ENCODE results near the gene C2CD4D.

DNA sequence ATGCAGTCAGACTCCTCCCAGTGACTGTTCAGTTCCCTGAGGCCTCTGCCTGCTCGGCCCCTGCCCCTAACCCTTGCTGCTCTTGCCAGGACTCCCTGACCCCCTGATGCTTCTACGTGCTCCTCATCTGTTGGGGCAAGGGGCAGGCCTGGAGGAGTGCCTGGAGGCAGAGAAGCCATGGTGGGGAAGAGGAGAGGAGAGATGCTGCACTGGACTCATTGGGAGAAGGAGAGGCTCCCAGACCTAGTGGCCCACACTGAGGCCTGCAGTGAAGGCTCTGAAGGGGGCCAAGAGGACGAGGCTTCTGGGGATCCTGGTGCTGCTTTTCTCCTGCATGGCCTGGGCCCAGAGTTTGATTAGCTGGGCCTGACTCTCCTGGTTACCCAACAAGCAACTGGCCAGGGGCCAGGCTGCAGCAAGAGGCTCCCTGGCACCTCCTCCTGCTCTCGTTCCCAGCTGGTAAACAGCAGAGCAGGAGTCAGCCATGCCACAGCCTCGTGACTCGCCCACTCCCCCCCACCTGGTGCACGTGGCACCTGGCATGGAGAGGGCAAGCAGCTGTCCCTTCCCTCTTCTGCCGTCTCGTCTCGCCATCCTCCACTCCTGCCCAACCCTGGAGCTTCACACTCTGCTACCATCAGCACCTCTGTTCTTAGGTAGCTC, 7.2 kb downstream of the C2CD4D start:
- TF ChIP-seq EZH2 (IDR thresholded peaks at IDR 0.05; ENCODE audit: borderline replicate concordance, insufficient read depth, low read depth, low read length, poor library complexity, severe bottlenecking) = no peak
- TF ChIP-seq, protein P1, sequence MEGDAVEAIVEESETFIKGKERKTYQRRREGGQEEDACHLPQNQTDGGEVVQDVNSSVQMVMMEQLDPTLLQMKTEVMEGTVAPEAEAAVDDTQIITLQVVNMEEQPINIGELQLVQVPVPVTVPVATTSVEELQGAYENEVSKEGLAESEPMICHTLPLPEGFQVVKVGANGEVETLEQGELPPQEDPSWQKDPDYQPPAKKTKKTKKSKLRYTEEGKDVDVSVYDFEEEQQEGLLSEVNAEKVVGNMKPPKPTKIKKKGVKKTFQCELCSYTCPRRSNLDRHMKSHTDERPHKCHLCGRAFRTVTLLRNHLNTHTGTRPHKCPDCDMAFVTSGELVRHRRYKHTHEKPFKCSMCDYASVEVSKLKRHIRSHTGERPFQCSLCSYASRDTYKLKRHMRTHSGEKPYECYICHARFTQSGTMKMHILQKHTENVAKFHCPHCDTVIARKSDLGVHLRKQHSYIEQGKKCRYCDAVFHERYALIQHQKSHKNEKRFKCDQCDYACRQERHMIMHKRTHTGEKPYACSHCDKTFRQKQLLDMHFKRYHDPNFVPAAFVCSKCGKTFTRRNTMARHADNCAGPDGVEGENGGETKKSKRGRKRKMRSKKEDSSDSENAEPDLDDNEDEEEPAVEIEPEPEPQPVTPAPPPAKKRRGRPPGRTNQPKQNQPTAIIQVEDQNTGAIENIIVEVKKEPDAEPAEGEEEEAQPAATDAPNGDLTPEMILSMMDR (IDR thresholded peaks at IDR 0.05) = no peak
